GDM1 (cell line): Measurements from ENCODE around the gene IL2RA.
"Not testable (repeated sequence)": the region's sequence is repeated elsewhere in the genome, so short reads cannot be mapped to it uniquely, and the experiment has no call there.

Experiments used
- DNase-seq: peaks from one replicate; lab custom pipeline; 2025; lab: John Stamatoyannopoulos, UW

Gene IL2RA

GRCh38 chr10:6082496-6083395 is 20.6 kb upstream of the IL2RA start:
- no peak for DNase-seq

GRCh38 chr10:6080417-6080973 is 18.3 kb upstream of the IL2RA start:
- no peak for DNase-seq

DNA sequence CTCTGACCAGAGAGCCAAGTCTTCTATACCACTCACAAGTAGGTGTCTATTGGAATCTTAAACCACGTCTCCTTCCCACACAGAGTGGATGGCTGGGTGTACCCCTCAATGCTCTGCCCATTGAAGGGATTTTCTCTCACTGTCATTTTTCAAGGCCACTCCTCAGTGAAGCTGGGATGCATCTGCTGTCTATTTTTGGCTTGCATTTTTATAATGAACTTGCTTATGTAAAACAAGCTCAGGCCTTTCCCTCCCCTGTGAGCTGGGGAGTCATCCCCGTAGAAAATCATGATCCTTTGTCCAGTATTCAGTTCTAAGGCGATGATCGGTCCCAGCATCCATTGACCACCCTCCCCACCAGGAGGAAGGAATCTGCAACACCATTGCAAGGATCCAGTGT is 16.9 kb upstream of the IL2RA start:
- no peak for DNase-seq

GRCh38 chr10:6077071-6077675 is 15.0 kb upstream of the IL2RA start:
- no peak for DNase-seq

GRCh38 chr10:6074489-6075301 is 12.5 kb upstream of the IL2RA start:
- no peak for DNase-seq

- DNase-seq = no peak
Observed at GRCh38 chr10:6072215-6072934, 10.2 kb upstream of the IL2RA start.

- DNase-seq = no peak
Observed at GRCh38 chr10:6071181-6072175, 9.3 kb upstream of the IL2RA start.

DNA sequence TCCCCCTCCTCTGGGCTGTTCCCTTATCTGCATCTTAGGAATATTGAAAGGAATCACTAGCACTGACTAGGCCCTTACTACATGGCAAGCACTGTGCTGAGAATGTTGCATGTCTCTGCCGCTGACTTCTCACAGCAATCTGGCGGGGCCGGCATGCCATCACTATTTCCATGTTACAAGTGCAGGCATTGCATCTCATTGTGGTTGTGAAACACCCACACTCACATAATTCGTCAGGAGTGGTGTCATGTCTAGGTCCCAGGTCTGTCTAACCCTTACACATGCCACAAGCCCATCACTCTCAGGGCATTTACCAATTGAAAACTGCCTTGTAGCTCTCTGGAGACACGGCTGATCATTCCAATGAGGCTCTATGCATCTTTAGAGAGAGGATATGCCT is 8.5 kb upstream of the IL2RA start:
- no peak for DNase-seq

GRCh38 chr10:6069081-6069931 is 7.1 kb upstream of the IL2RA start:
- no peak for DNase-seq

DNA sequence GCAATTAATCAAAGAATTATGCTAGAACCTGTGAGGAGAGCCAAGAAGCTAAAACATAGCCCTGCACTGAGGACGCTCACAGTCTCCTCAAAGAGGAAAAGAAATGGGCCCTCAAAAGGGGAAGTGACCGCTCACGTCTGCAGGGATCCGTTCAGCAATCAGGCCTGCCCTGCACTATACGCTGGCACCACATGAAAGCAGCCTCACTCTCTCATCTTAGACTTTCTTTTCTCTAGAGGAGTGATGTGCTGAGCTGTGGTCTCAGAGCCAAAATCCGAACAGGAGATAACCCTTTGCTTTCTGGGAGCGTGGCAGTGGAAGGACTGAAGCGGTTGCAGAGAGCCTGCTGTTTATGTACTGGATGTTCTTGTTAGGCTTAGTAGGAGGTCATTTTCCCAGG is 6.3 kb upstream of the IL2RA start:
- peak; percentile 61 for DNase-seq

- no peak for DNase-seq
Observed at GRCh38 chr10:6068006-6068405, 5.8 kb upstream of the IL2RA start.

- DNase-seq = no peak
Observed at GRCh38 chr10:6067457-6067856, 5.3 kb upstream of the IL2RA start.

GRCh38 chr10:6065835-6066234 is 3.7 kb upstream of the IL2RA start:
- DNase-seq = no peak

DNA sequence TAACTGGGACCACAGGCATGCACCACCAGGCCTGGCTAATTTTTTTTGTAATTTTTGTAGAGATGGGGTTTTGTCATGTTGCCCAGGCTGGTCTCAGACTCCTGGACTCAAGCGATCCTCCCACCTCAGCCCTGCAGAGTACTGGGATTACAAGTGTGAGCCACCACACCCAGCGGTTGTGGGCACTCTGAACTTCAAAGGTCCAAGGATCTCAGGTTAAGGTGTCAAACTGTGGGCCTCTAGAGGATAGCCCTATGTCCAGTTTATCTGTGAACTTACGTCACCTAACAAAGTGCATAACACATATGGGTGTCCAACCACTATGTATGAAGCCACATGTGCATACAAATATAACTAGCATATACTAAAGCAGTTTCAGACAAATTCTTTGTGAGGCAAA is 3.2 kb upstream of the IL2RA start:
- no peak for DNase-seq

DNA sequence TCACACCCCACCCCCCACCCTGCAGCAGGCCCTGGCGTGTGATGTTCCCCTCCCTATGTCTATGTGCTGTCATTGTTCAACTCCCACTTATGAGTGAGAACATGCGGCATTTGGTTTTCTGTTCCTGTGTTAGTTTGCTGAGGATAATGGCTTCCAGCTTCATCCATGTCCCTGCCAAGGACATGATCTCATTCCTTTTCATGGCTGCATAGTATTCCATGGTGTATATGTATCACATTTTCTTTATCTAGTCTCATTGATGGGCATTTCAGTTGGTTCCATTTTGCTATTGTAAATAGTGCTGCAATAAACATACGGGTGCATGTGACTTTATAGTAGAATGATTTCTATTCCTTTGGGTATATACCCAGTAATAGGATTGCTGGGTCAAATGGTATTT is 2.6 kb upstream of the IL2RA start:
- not testable (repeated sequence) for DNase-seq

DNA sequence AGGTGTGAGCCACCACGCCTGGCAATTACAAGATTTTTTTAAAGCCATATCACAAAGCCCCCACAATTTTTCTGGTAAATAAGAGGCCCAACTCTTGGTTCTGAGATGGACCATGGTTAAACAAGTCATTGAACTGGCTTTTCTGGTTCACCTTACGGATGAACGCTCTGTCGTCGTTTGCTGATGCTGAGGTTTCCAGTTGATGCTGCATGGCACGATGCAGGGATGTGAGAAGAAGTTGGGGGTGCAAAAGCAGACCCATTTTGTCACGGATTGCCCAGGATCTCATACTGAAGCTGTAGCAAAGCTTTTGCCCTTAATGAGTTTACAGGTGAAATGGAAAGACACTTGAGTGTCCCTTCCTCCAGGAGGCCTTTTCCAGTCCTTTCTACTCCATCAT is 2.0 kb upstream of the IL2RA start:
- no peak for DNase-seq

GRCh38 chr10:6061056-6061455 is 1.1 kb downstream of the IL2RA start:
- DNase-seq = no peak

GRCh38 chr10:6059506-6059905 is 2.7 kb downstream of the IL2RA start:
- no peak for DNase-seq

DNA sequence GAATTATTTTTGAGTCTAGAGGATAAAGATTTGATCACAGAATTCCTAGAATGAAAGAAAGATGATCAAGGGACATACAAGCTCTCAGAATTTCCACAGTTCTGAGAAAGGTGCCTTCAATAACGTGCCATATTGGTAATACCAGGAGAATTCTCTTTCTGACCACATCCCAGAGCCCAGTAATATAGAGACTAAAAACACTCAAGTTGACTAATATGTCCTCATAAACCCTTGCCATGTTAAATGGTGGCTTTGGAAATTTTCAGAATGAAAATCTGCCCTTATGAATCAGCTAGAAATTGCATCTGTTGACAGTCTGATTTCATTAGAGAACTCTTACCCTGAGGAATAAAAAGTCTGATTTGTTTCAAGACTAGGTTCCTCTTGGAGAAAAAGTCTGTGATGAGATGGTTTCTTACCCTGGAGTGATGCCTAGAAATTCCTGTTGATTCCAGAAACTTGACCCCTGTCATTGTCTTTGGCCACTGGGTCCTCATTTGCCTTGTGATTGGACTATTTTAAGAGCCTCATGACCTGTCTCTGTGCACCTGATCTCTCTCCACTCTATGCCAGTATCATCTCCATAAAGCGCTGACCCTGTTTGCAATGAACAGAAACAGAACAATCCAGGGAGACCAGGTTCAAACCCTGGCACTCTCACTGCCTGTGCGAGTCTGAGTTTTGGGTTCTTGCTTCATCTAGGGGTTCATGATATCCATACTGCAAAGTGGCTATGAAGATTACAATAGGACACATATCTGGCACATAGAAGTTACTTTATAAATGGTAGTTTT is 3.3 kb downstream of the IL2RA start:
- DNase-seq = no peak
